ENCODE data around the gene TRIP10.

DNA sequence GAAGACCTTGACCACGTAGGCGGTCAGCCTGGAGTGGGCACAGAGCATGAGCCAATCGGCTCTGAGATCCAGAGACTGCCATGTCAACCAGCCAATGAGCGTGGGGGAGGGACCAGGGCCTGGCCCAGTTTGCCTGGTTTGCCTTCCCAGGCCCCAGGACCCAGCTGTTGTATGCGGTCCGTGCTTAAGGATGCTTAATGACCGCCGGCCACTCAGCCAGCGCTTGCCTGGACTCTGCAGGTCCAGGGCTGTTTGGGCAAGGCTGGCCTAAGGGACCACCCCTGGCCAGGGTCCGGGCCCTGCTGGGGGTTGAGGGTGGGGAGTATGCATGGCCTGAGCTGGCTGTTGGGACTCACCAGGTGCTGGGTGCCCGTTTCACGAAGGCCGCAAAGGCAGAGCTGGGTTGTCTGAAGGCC lies 46.4 kb upstream of the TRIP10 start:
- TF ChIP-seq CTCF (IDR thresholded peaks at IDR 0.05): no peak
- no peak for TF ChIP-seq POLR2A (IDR thresholded peaks at IDR 0.05)
- TF ChIP-seq POLR2AphosphoS5 (IDR thresholded peaks at IDR 0.05): no peak

All from gastroesophageal sphincter (tissue), 3 donors.